CMK (cell line): Measurements from ENCODE around the gene CMTR1.
"Not testable (repeated sequence)": the region's sequence is repeated elsewhere in the genome, so short reads cannot be mapped to it uniquely, and the experiment has no call there.

Experiments
- DNase-seq: peaks from one replicate; pipeline ENCODE4 v3.0.0-alpha.2; 2010; ENCODE audit warnings: low read depth

CMTR1 gene, protein sequence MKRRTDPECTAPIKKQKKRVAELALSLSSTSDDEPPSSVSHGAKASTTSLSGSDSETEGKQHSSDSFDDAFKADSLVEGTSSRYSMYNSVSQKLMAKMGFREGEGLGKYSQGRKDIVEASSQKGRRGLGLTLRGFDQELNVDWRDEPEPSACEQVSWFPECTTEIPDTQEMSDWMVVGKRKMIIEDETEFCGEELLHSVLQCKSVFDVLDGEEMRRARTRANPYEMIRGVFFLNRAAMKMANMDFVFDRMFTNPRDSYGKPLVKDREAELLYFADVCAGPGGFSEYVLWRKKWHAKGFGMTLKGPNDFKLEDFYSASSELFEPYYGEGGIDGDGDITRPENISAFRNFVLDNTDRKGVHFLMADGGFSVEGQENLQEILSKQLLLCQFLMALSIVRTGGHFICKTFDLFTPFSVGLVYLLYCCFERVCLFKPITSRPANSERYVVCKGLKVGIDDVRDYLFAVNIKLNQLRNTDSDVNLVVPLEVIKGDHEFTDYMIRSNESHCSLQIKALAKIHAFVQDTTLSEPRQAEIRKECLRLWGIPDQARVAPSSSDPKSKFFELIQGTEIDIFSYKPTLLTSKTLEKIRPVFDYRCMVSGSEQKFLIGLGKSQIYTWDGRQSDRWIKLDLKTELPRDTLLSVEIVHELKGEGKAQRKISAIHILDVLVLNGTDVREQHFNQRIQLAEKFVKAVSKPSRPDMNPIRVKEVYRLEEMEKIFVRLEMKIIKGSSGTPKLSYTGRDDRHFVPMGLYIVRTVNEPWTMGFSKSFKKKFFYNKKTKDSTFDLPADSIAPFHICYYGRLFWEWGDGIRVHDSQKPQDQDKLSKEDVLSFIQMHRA

GRCh38 chr6:37432916-37433656 is at the start of gene CMTR1:
Gene CMTR1, plus strand, starts transcription at chr6:37433221. Its CDS starts 2,409 bp downstream, at chr6:37435630.
- DNase-seq, result peak; percentile 71

DNA sequence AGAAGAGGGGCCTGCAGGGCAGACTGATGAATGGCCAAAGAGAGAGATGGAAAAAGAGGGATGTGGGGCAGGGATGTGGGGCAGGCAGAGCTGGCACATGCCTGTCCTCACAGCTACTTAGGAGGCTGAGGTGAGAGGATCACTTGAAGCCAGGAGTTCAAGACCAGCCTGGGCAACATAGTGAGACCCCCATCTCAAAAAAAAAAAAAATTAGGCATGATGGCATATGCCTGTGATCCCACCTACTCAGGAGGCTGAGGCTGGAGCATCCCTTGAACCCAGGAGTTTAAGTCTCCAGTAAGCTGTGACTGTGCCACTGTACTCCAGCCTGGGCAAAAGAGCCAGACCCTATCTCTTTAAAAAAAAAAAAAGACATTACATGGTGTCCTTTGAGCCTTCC is 44.4 kb upstream of the CMTR1 start:
- no peak for DNase-seq

DNA sequence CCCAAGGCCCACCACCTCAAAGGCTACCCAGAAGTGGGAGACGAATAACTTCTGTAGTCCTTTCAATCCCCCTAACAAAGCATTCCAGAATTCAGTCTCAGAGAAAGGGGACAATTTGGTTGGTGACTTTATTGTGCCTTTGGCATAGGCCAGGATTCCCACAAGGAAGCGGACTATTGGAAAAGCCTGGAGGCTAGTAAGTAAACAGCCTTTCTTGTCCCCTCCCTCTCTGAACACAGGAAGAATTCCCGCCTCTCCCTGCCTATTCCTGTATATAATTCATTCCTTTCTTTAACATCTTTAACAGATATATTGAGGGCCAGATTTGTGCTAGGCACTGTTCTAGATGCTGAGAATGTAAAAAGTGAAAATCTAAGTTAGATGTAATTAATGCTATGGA is 43.2 kb upstream of the CMTR1 start:
- no peak for DNase-seq

- DNase-seq, result no peak
Measured at GRCh38 chr6:37391120-37391519, 41.9 kb upstream of the CMTR1 start.

GRCh38 chr6:37392821-37393220 is 40.2 kb upstream of the CMTR1 start:
- DNase-seq, result no peak

DNA sequence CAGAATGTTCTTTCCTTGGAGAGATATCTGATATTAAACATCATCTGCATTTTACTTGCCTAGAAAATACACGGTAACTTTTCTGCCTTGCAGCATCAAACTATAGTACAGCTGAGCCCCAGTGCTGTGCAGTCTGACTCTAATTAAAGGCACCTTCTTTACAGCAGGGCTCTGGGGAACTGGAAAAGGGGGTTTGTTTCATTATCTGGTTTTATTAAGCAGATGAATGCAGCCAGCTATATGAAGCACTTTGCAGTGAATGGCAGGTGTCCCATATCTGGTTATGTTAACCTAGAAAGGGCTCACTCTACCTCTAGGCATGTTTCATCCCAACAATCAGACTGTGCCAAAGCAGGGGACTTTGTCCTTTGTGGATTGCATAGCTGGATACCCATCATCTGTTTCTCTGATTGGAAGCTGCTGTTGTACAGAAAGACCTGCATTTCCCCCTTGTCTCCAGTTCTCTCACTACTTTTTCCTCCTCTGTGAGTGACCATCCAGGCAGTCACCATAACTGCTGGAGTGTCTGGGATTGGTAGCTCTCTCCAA is 39.6 kb upstream of the CMTR1 start:
- no peak for DNase-seq

- no peak for DNase-seq
Measured at GRCh38 chr6:37396571-37397180, 36.3 kb upstream of the CMTR1 start.

- no peak for DNase-seq
Measured at GRCh38 chr6:37399131-37399530, 33.9 kb upstream of the CMTR1 start.

DNA sequence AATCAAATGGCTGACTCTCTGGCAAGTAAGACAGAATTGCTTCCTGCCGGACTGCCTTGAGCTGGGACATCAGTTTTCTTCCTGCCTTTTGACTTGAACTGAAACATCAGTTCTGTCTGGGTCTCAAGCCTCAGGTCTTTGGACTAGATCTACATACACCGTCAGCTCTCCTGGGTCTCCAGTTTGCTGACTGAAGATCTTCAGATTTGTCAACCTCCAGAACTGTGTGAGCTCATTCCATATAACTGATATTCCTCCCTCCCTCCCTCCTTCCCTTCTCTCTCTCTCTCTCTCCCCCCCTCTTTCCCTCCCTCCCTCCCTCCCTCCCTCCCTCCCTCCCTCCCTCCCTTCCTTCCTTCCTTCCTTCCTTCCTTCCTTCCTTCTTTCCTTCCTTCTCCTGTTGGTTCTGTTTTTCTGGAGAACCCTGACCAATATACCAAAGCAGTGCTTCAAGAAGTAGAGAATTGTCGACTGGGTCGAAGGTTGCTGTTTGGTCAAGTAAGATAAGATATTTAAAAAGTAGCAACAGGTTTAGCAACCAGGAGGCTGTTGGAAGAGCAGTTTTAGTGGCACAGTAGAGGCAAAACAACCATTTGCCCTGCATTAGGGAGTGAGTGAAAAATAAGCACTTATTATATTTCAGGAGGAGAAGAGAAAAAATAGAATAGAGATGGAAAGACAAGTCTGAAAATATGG is 33.1 kb upstream of the CMTR1 start:
- no peak for DNase-seq

GRCh38 chr6:37401658-37402057 is 31.4 kb upstream of the CMTR1 start:
- not testable (repeated sequence) for DNase-seq

DNA sequence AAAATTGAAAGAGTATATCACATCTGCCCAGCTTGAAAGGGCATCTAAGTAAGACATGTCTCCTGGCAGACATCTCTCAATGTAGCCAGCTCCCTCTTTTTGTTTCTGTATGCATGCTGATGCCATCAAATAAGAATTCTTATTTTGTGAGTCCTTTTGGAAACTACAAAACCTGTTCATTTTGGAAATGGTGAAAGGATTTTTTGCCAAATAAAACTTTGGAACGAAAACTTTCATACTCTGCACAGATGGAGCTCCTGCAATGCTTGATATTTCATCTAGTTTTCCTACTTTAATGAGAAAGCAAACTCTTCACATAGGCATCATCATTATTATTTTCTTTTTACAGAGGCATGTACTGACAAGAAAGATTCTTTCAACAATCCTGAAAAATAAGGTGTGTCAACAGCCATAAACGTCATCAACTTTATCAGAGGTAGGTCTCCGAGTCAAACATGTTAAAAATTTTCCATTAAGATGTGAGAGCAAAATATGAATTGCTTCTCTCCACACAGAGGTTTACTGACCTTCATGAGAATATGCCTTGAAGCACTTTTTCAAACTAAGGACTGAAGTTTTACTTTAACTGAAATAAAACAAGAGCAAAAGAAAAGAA is 26.2 kb upstream of the CMTR1 start:
- DNase-seq, result no peak

GRCh38 chr6:37407948-37408347 is 25.1 kb upstream of the CMTR1 start:
- no peak for DNase-seq

DNA sequence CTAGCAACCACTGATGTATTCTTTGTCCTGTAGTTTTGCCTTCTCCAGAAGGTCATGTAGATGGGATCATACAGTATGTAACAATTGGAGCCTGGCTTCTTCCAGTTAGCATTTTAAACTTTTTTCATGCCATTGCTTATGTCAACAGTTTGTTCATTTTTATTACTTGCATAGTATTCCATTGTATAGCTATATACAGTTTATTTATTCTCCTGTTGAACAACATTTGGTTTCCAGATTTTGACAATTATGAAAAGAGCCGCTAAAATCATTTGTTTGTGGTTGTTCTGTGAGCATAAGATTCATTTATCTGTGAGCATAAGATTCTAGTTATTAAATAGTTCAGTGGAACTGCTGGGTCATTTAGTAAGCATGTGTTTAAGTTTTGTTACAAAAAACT is 23.5 kb upstream of the CMTR1 start:
- no peak for DNase-seq

GRCh38 chr6:37417393-37417792 is 15.6 kb upstream of the CMTR1 start:
- DNase-seq, result no peak

- no peak for DNase-seq
Measured at GRCh38 chr6:37418722-37419121, 14.3 kb upstream of the CMTR1 start.

- no peak for DNase-seq
Measured at GRCh38 chr6:37426058-37426944, 6.7 kb upstream of the CMTR1 start.

- DNase-seq, result no peak
Measured at GRCh38 chr6:37426945-37427510, 6.0 kb upstream of the CMTR1 start.

GRCh38 chr6:37429352-37429750 is 3.7 kb upstream of the CMTR1 start:
- DNase-seq, result no peak

- DNase-seq, result no peak
Measured at GRCh38 chr6:37432590-37432915, 468 bp upstream of the CMTR1 start.
